ENCODE measurements around the gene EPSTI1.

The EPSTI1 gene

GRCh38 chr13:43008596-43008995, 16.6 kb upstream of the EPSTI1 start:
- no peak overlapping the region for H3K27ac ChIP-seq
- no peaks in the 10 kb centered on the region for H3K9me3 ChIP-seq (ENCODE audit: severe bottlenecking)
- DNase-seq: no peak
- H3K4me3 ChIP-seq (ENCODE audit: low read depth, low read length): no peak overlapping the region
- H3K36me3 ChIP-seq: no peaks in the 10 kb centered on the region
- TF ChIP-seq, protein P1, sequence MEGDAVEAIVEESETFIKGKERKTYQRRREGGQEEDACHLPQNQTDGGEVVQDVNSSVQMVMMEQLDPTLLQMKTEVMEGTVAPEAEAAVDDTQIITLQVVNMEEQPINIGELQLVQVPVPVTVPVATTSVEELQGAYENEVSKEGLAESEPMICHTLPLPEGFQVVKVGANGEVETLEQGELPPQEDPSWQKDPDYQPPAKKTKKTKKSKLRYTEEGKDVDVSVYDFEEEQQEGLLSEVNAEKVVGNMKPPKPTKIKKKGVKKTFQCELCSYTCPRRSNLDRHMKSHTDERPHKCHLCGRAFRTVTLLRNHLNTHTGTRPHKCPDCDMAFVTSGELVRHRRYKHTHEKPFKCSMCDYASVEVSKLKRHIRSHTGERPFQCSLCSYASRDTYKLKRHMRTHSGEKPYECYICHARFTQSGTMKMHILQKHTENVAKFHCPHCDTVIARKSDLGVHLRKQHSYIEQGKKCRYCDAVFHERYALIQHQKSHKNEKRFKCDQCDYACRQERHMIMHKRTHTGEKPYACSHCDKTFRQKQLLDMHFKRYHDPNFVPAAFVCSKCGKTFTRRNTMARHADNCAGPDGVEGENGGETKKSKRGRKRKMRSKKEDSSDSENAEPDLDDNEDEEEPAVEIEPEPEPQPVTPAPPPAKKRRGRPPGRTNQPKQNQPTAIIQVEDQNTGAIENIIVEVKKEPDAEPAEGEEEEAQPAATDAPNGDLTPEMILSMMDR (IDR thresholded peaks at IDR 0.05; ENCODE audit: low read depth, low read length): no peak
- H3K27me3 ChIP-seq (ENCODE audit: insufficient read depth, low read depth, severe bottlenecking): no peaks in the 10 kb centered on the region

DNA sequence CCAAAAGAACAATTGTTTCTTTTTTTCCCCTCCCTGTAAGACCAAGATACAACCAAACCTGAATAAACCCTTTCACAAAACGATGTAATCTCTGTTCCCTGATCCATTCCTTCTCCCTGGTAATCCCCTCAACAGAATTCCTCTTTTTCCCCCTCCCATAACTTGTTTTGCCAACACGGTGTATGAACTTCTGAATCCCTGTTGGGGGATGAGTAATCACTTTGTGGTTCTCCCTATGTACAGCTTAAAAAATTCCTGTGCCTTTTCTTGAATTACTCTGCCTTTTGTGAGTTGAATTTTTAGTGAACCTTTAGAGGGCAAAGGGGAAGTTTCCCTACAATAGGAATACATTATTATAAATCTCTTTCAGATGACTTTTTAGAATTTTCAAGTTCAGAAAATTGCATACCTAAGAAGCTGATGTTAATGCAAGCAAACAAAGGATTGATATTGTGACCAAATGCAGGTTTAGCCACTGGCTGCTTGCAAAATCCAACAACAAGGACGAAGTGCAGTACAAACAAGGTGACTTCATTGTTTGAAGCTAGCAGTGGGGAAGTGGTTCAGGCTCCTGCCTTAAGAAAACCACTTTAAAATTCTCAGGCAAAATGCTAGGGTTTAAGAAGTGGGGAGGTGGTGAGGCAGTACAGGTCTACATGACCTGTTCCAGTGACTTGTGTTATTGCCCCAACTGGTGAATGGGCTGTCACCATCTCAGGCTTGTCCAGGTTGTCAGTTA, 15.0 kb upstream of the EPSTI1 start:
- Histone ChIP-seq H3K27ac (no peak overlapping the region), H3K9me3 (ENCODE audit: severe bottlenecking) (no peaks in the 10 kb centered on the region), H3K4me3 (ENCODE audit: low read depth, low read length) (no peak overlapping the region), H3K27me3 (ENCODE audit: insufficient read depth, low read depth, severe bottlenecking) (no peaks in the 10 kb centered on the region), H3K36me3 (no peaks in the 10 kb centered on the region)
- DNase-seq: no peak
- TF ChIP-seq, protein P1 (IDR thresholded peaks at IDR 0.05; ENCODE audit: low read depth, low read length): no peak

DNA sequence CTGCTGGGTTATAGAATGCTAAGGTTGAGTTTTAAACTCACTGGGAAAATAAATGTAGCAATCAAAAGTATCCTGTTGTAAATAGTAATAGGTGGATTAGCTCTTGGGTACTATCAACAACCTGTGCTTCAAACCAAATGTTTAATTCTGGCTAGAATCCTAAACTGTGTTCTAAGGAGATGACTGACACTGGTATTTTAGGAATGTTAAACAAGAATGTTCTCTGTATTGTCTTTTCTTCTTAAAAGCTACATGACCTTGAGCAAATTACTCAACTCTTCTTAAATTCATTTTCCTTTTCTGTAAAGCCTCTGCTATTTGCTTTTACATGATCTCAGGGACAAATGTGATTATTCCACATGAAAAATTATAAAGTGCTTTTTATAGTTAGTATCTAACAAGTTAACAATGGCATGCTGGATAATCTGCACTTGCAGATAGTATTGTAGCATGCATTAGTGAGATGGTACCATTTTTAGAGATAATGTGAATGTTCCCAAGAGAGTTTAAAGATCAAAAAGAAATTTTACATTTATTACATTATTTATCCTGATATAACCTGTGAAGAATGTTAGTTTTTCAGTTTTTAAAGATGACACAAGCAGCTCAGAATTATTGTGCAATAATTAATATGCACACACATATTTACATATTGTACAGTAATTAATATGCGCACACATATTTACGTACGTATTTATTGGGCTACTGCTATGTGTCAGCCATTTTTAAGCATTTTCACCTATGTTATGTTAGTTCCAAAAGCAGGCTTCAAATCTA, 13.6 kb upstream of the EPSTI1 start:
- Histone ChIP-seq H3K9me3 (ENCODE audit: severe bottlenecking) (no peaks in the 10 kb centered on the region), H3K27me3 (ENCODE audit: insufficient read depth, low read depth, severe bottlenecking) (no peaks in the 10 kb centered on the region), H3K4me3 (ENCODE audit: low read depth, low read length) (no peak overlapping the region), H3K36me3 (no peaks in the 10 kb centered on the region), H3K27ac (no peak overlapping the region)
- TF ChIP-seq, protein P1 (IDR thresholded peaks at IDR 0.05; ENCODE audit: low read depth, low read length): no peak
- no peak for DNase-seq

GRCh38 chr13:43003729-43004128, 11.7 kb upstream of the EPSTI1 start:
- Histone ChIP-seq H3K27me3 (ENCODE audit: insufficient read depth, low read depth, severe bottlenecking) (no peaks in the 10 kb centered on the region), H3K4me3 (ENCODE audit: low read depth, low read length) (no peak overlapping the region), H3K27ac (no peak overlapping the region), H3K9me3 (ENCODE audit: severe bottlenecking) (no peaks in the 10 kb centered on the region), H3K36me3 (no peaks in the 10 kb centered on the region)
- DNase-seq: no peak
- TF ChIP-seq, protein P1 (IDR thresholded peaks at IDR 0.05; ENCODE audit: low read depth, low read length): no peak

DNA sequence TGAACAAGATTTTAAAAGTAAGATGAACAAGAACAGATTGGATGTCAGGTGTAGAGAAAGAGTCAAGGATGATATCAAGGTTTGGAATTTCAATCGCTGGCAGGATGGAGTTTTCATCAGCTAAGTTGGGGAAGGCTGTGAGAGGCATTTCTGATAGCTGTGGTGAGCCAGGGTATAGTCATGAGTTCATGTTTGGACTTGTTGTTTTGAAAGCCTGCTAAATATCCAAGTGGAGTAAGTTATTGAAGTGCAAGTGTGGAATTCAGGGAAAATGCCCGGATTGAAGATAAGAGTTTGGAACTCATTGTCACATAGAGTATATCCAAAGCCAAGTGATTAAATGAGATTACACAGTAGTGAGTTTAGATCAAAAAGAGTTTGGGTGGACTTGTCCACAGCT, 11.0 kb upstream of the EPSTI1 start:
- Histone ChIP-seq H3K36me3 (no peaks in the 10 kb centered on the region), H3K27ac (no peak overlapping the region), H3K27me3 (ENCODE audit: insufficient read depth, low read depth, severe bottlenecking) (no peaks in the 10 kb centered on the region), H3K9me3 (ENCODE audit: severe bottlenecking) (no peaks in the 10 kb centered on the region), H3K4me3 (ENCODE audit: low read depth, low read length) (no peak overlapping the region)
- DNase-seq: no peak
- TF ChIP-seq, protein P1 (IDR thresholded peaks at IDR 0.05; ENCODE audit: low read depth, low read length): no peak
